Stimulated activated effector memory CD8-positive, alpha-beta T cell treated with anti-CD3 and anti-CD28 coated beads, Interleukin-12 subunit alpha, Interleukin-12 subunit beta, amount 100 ng/mL, for 72 hours (primary cell): ENCODE data around the gene TNS2.
"Not testable (repeated sequence)": the region's sequence is repeated elsewhere in the genome, so short reads cannot be mapped to it uniquely, and the experiment has no call there.

ENCODE experiments used
- ATAC-seq: fragments of 150-1000 bp; cut with Tn5 transposase; 2 replicates; pipeline ENCODE4 v1.10.0; 2021
- DNase-seq, 2 donors: peaks; one replicate each; pipeline ENCODE4 v3.0.0; 2021 to 2022; ENCODE audit warnings: low spot score in 2 of 2
- H3K27ac Mint-ChIP-seq: one replicate; pipeline ENCODE4 v1.8.0; 2022; ENCODE audit warnings: mild to moderate bottlenecking, mixed read lengths
- H3K36me3 Mint-ChIP-seq: one replicate; pipeline ENCODE4 v1.8.0; 2022; ENCODE audit warnings: mild to moderate bottlenecking, mixed read lengths
- H3K4me1 Mint-ChIP-seq: one replicate; pipeline ENCODE4 v1.8.0; 2022; ENCODE audit warnings: mixed read lengths
- H3K4me3 Mint-ChIP-seq: one replicate; pipeline ENCODE4 v1.8.0; 2022; ENCODE audit warnings: mild to moderate bottlenecking, mixed read lengths
- H3K9me3 Mint-ChIP-seq: one replicate; pipeline ENCODE4 v1.8.0; 2022; ENCODE audit warnings: mixed read lengths

TNS2 gene

DNA sequence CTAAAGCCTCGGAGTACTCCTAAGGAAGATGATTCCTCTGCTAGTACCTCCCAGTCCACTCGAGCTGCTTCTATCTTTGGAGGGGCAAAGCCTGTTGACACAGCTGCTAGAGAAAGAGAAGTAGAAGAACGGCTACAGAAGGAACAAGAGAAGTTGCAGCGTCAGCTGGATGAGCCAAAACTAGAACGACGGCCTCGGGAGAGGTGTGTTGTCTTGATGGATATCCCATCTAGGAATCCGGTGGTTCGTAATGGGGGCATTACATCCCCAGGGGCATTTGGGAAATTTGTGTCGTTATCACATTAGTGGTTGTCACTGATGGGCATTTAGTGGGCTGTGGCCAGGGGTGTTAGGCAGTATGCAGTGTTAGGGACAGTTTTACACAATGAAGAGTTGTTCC is 16.0 kb upstream of the TNS2 start:
- not testable (repeated sequence) for H3K4me3 Mint-ChIP-seq, H3K9me3 Mint-ChIP-seq, ATAC-seq, H3K4me1 Mint-ChIP-seq, DNase-seq
- Mint-ChIP-seq H3K36me3 (peaks cover 100% of the 10 kb centered on the region), H3K27ac (peak overlapping the region; percentile 72)

DNA sequence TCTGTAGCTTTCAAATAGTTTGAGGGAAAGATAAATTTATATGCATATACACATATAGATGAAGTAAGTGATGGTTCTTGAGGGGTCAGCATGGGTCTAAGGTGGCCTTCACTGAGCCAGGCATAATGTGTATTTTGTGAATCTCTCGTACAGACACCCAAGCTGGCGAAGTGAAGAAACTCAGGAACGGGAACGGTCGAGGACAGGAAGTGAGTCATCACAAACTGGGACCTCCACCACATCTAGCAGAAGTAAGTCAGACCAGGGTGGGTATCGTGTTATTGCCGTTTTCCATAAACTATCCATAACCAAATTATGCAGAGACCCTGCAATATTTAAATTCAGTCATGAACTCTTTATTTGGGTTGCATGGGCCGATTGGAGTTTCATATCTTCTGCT is 15.4 kb upstream of the TNS2 start:
- ATAC-seq (no peak), DNase-seq (no peak)
- H3K4me3 Mint-ChIP-seq = no peak overlapping the region
- H3K27ac Mint-ChIP-seq = peak overlapping the region; percentile 72
- no peaks in the 10 kb centered on the region for H3K9me3 Mint-ChIP-seq
- H3K4me1 Mint-ChIP-seq = peaks cover 6% of the 10 kb centered on the region
- peaks cover 100% of the 10 kb centered on the region for H3K36me3 Mint-ChIP-seq

DNA sequence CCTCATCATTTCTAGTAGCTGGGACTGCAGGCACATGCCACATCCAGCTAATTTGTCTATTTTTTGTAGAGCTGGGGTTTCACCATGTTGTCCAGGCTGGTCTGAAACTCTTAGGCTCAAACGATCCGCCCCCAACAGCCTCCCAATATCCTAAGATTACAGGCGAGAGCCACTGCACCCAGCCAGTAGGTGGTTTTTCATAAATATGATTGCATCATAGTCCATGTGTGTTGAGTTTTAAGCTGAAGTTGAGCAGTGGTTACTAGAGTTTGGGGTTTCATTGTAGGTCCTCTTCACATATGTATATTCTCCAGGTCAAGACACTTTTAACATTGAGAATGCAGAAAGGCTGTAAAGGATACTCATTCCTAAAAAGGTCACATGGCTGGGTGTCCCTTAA is 13.1 kb upstream of the TNS2 start:
- H3K4me3 Mint-ChIP-seq = no peak overlapping the region
- no peak for ATAC-seq
- no peaks in the 10 kb centered on the region for H3K9me3 Mint-ChIP-seq
- peaks cover 100% of the 10 kb centered on the region for H3K36me3 Mint-ChIP-seq
- H3K4me1 Mint-ChIP-seq = no peaks in the 10 kb centered on the region
- DNase-seq = no peak
- H3K27ac Mint-ChIP-seq = no peak overlapping the region

DNA sequence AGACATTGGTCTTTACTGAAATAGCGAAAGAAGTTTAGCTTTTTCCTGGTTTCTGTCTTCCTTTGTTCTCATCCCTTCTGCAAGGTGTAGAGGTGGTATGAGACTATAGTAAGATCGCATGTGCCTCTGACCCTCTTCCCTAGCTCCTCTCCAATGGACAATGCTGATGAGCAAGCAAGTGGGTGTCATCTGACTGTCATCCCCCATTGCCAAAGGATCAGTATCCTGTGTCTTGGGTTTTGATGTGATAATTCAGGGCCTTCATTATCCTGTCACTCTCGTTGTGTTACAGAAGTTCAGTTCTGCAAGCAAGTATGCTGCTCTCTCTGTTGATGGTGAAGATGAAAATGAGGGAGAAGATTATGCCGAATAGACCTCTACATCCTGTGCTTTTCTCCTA is 10.0 kb upstream of the TNS2 start:
- Mint-ChIP-seq H3K36me3 (peaks cover 79% of the 10 kb centered on the region), H3K4me3 (no peak overlapping the region)

DNA sequence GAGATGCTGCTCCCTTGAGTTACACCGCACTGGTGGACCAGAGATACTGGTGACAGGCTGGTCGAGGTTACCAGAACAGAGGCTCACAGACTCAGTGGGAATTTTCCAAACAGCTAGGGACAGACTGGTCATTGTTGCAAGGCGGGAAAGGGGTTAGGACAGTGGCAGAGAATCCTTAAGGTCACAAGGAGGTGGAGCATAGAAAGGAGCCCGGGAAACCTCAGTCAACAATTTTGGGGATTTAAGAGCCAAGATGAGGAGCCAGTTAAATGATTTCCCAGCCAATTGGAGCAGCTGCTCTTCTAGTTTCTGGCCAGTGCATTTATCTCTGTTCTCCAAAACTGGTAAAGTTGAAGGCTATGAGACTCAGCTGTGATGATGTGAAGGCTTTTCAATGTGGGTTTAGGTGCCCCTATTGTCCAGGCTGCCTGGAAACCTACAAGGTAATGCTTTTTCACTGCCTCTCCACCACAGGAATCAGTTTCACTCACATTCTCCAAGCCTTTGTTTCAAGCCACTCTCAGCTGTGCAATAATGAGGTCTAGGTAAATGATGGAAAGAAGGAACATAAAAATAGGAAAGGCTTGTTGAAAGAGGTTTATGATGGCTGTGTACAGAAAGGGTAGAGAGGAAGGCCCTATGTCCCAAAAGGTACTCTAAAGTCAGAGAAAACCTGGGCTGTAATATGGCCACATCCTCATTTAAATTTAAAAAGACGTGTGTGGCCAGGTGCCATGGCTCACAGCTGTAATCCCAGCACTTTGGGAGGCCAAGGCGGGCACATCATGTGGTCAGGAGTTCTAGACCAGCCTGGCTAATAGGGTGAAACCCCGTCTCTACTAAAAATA is 7.0 kb upstream of the TNS2 start:
- H3K4me3 Mint-ChIP-seq = no peak overlapping the region
- ATAC-seq (no peak), DNase-seq (no peak)
- H3K4me1 Mint-ChIP-seq = peaks cover 27% of the 10 kb centered on the region
- H3K36me3 Mint-ChIP-seq = peaks cover 60% of the 10 kb centered on the region
- H3K9me3 Mint-ChIP-seq = no peaks in the 10 kb centered on the region
- H3K27ac Mint-ChIP-seq = peak overlapping the region; percentile 39

More for the DNA sequence above, 10.0 kb upstream of the TNS2 start:
- ATAC-seq (no peak), DNase-seq (no peak)
- Mint-ChIP-seq H3K27ac (peak overlapping the region; percentile 73), H3K9me3 (no peaks in the 10 kb centered on the region), H3K4me1 (peaks cover 6% of the 10 kb centered on the region)

DNA sequence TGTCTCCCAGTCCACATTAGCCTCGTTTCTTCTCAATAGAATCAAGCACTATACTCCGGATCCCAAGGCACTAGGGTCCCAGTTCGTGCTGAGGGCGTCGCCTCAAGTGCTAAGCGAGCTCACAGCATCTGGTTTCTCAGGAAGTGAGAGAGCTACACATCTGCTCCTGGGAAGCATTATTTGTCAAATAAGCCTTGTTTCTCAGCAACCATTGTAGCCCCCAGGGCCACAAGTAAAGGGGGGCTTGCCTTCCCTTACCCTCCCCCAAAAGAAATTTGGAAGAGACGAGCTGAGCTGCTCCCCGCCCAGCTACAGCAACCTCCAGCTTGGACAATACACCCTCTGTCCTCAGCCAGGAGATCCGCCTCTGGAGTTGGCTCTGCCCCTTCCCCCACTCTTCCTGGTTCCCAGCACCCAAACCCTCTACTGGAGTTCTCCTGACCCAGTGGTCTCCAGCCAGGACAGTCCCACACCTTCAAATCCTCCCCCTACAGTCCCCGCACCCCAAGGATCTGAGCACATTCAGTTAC is 5.7 kb upstream of the TNS2 start:
- Mint-ChIP-seq H3K4me1 (peaks cover 40% of the 10 kb centered on the region), H3K27ac (peak overlapping the region; percentile 81), H3K36me3 (peaks cover 49% of the 10 kb centered on the region), H3K4me3 (no peak overlapping the region), H3K9me3 (no peaks in the 10 kb centered on the region)
- ATAC-seq = no peak
- DNase-seq = no peak

DNA sequence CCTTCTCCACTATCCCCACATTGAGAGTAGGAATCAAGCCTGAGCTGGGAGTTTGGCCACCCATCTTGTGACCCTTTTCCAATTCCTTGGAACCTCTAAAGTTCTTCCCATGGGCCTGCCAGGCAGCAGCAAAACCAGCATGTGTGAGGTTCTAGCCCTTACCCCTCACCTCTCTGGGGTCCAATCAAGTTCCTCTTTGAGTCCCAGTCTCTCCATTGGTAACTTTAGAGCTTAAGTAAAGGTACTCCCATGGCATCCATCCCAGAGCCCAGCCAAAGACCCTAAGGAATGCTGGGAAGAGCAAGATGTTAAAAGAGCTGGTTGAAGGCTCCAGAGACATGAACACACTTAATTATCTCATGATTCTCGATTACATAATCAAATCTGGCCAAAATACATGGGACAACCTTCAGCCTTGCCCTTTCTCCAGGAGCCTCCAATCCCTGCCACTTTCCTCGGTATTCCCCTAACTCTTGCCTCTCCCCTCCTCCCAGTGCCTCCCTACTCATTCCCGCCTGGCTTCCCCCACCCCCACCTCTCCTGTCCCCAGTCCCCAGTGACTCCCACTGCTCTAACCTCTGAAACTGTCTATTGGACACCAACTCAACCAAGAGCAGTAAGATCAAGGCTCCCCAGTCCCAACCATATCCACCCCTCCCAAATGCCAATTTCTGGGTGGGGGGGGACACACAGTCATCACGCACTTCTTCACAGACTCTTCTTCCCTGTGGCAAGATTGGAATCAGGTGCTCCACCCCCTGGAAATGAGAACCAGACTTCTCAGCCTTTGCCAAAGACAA is 4.8 kb upstream of the TNS2 start:
- ATAC-seq (no peak), DNase-seq (no peak)
- H3K36me3 Mint-ChIP-seq = peaks cover 39% of the 10 kb centered on the region
- H3K4me1 Mint-ChIP-seq = peaks cover 43% of the 10 kb centered on the region
- H3K27ac Mint-ChIP-seq = peak overlapping the region; percentile 89
- peak overlapping the region; percentile 87 for H3K4me3 Mint-ChIP-seq
- no peaks in the 10 kb centered on the region for H3K9me3 Mint-ChIP-seq

DNA sequence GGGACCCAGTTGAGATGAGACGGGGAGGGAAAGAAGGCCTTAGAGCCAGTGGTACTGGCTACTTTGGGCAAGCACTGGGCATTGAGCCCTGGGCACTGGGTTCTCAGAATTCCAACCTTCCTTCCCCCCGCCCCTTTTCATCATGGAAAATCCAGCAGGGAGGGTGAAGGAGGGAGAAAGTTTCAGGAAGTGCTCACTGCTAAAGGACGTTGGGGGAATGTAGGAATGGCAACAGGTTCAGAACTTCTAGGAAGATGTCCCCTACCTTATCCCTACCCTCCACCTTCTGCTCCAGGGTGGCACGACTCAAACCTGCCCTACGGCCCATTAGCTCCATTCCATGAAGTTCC is 4.2 kb upstream of the TNS2 start:
- no peaks in the 10 kb centered on the region for H3K9me3 Mint-ChIP-seq
- no peak for DNase-seq
- ATAC-seq = no peak
- peaks cover 46% of the 10 kb centered on the region for H3K4me1 Mint-ChIP-seq
- peaks cover 34% of the 10 kb centered on the region for H3K36me3 Mint-ChIP-seq
- peak overlapping the region; percentile 89 for H3K27ac Mint-ChIP-seq
- H3K4me3 Mint-ChIP-seq = peak overlapping the region; percentile 87

DNA sequence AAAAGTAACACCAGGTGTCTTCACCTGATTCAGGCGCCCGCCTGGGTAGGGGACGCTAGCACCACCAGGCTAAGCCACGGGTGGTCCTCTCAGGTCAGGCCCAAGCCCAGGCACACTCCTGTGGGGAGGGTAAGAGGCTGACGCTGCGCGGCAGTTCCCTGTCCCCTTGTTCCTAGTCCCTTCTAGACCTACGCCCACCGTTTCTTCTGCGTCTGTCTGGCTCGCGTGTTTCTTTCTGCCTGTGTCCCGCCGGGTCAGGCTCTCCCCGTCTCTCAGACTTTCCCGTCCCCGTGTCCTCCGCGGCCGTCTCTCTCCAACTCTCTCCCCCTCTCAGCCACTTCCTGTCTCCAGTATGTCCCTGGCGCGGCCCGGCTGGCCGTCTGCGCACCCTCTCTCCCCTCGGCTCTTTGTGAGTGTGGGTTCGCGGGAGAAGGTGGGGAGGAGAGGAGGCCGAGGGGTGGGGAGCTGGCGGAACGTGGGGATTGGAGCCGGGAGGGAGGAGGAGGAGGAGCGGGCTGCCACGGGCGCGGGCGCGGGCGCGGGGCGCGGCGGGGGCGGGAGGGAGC is 3.1 kb upstream of the TNS2 start:
- Mint-ChIP-seq H3K27ac (peak overlapping the region; percentile 89), H3K36me3 (peaks cover 23% of the 10 kb centered on the region), H3K4me1 (peaks cover 52% of the 10 kb centered on the region), H3K9me3 (no peaks in the 10 kb centered on the region), H3K4me3 (peak overlapping the region; percentile 87)
- ATAC-seq (peak; percentile 50), DNase-seq (peak in 1 of 2 donors; percentile 81)

DNA sequence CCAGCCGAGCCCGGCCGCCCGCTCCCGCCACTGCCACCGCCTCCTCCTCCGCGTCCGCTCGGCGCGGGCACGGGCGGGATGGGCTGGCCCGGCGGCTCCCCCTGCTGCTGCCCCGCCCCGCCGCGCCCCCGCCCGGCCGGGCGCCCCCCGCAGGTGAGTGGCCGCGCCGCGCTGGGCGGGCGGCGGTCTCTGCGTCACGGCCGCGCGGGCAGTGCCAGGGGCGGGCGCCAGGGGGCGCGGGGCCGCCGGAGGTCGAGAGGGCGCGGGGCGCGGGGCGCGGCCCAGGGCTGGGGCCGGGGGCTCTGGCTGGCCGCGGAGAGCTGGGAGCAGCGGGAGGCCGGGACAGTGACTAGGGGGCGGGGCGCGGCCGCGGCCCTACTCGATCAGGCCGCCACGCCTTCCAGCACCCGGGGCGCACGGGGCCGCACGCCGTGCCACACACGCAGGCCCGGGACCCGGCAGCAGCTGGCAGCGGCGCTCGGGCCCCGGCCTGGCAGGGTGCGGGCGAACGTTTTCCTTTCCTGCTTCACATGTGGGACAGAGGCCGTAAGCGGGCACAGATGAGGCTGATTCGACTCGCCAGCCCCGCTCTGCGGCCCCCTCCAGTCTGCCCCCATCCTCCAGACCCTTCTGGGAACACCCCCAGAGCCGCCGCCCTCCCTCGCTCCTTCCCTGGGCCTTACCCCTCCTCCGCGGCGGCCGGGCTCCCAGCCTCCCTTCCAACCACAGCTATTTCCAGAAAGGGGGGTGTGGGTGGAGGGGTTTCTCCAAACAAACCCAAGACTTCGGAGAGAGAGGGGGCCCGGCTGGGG is 2.4 kb upstream of the TNS2 start:
- ATAC-seq = peak; percentile 80
- peaks cover 16% of the 10 kb centered on the region for H3K36me3 Mint-ChIP-seq
- peak overlapping the region; percentile 89 for H3K27ac Mint-ChIP-seq
- peaks cover 57% of the 10 kb centered on the region for H3K4me1 Mint-ChIP-seq
- peak; percentile 68 to 85 for DNase-seq
- H3K4me3 Mint-ChIP-seq = peak overlapping the region; percentile 87
- no peaks in the 10 kb centered on the region for H3K9me3 Mint-ChIP-seq

DNA sequence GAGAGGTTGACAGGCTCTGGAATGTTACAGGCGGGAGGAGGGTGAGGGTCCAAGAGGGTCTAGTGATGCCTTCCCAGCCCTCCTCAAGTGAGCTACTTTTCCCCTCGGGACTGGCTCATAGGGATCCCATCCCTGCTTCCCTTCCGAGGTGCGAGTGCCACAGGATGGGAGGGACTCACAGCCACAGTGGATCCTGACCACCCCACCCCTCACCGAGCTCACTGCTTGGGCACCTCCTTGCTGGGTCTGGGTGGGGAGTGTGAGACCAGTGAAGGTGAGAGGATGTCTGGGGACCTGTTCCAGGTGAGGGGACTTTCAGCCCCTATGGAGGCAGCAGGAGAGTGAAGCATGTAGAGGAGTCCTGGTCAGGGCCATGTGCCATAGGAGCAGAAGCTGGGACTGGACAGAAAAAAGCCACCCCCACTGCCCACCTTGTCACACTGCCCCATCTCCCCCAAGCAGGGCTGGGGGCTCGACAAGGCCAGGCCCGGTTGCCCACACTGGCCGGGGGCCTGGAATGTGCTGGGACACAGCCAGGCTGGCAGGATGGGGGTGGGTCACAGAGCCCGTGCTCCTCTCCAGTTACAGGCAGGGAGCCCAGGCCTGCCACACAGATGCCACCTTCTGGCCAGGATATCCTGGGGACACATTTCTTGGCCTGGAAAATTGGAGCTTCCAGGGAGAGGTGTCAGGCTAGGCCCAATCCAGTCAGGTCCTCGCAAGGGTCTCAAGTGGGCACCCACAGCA is 1.7 kb upstream of the TNS2 start:
- Mint-ChIP-seq H3K36me3 (peaks cover 13% of the 10 kb centered on the region), H3K4me1 (peaks cover 57% of the 10 kb centered on the region), H3K4me3 (peak overlapping the region; percentile 87), H3K9me3 (no peaks in the 10 kb centered on the region), H3K27ac (peak overlapping the region; percentile 61)
- DNase-seq (peak in 1 of 2 donors; percentile 52), ATAC-seq (no peak)

DNA sequence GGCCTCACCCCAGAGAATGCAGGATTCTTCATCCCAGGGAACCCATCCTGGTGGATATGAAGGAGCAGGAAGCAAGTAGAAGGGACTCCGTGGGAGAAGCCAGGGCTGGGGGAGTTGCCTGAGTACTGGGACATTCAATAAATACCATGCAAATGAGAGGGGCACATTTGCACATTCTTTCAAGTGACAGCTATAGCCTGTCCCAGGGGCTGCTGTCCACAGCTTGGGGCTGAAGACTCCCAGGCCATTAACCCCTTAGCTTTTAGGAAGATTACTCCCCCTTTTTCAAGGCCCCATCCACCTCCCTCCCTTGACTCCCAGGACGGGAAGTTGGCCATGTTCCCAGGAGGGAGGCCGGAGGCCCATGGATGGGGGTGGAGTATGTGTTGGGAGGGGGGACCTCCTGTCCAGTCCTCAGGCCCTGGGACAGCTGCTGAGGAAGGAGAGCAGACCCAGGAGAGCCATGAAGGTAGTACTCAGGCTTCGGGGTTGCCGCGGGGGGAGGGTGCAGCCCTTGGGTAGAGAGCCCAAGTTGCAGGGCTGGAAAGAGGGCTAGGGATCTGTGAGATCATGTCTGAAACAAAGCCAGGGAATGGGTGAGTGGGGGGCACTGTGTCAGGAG is 974 bp upstream of the TNS2 start:
- Mint-ChIP-seq H3K9me3 (no peaks in the 10 kb centered on the region), H3K4me1 (peaks cover 62% of the 10 kb centered on the region), H3K4me3 (no peak overlapping the region), H3K36me3 (peaks cover 13% of the 10 kb centered on the region), H3K27ac (peak overlapping the region; percentile 26)
- ATAC-seq = no peak
- DNase-seq = peak in 1 of 2 donors; percentile 55

DNA sequence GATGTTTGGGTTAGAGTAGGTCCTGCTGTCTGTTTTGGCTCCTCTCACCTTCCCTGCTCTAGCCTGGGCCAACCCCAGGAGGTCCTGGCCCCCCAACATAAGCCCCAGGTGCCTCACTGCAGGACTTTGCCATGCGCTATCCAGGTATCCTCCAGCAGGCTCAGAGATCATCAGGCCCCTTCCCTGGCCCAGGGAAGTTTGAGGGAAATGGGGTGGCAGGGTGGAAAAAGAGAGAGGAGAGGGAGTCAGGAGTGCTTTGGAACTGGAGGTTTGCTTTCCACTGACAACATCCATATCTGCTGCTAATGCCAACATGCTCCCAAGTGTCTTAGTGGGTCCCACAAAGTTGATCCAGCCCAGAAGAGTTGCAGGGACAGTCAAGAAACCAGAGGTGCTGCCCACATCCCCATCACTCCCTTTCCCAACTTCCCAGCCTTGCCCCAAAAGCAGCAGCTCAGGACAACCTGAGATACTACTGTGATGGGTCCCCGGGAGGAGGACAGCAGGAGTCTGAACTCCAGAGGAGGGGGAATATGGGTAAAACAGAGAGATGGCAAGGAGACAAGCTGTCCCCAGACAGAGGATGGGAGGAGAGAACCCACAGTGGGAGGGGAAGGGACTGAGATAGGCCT is 677 bp downstream of the TNS2 start:
- no peak overlapping the region for H3K4me3 Mint-ChIP-seq
- H3K4me1 Mint-ChIP-seq = peaks cover 60% of the 10 kb centered on the region
- H3K9me3 Mint-ChIP-seq = no peaks in the 10 kb centered on the region
- no peak overlapping the region for H3K27ac Mint-ChIP-seq
- H3K36me3 Mint-ChIP-seq = peaks cover 18% of the 10 kb centered on the region
- ATAC-seq = no peak
- DNase-seq = no peak
